ENCODE results near the gene CHD9.

DNA sequence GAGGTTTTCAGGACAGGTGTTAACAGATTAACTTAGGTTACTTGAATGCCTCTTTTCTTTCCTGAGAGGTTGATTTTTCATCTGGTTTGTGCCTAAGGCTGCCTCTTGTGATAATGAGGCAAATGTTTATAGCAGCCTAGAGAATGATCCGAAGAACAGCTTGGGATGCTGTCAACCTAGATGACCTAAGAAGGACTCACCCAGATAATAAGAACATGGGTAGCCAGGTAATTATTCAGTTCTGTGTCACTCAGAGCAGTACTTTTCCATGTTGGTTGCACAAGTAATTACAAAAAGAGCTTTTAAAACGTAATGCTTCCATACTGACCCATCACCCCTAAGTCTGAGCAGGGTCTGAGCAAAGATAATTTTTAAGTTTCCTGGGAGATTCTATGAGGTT lies 60.3 kb downstream of the CHD9 start:
- TF ChIP-seq SETDB1 (IDR thresholded peaks at IDR 0.05; ENCODE audit: insufficient read length, low read length) (no peak), CTCF (tag by site-specific recombination; IDR thresholded peaks at IDR 0.05) (no peak), ZNF670 (tag by site-specific recombination; IDR thresholded peaks at IDR 0.05; ENCODE audit: low read depth) (no peak), ZNF274 (IDR thresholded peaks at IDR 0.05; ENCODE audit: low read length) (no peak), ZNF274 (tag by site-specific recombination; IDR thresholded peaks at IDR 0.05; ENCODE audit: borderline replicate concordance) (no peak), ZNF76 (tag by site-specific recombination; IDR thresholded peaks at IDR 0.05; ENCODE audit: borderline replicate concordance, low read depth) (no peak), SP2 (tag by site-specific recombination; IDR thresholded peaks at IDR 0.05) (no peak), HOXA7 (CRISPR knock-in tag; IDR thresholded peaks at IDR 0.05; ENCODE audit: borderline replicate concordance) (no peak), ZNF707 (tag by site-specific recombination; IDR thresholded peaks at IDR 0.05) (no peak), ZSCAN18 (tag by site-specific recombination; IDR thresholded peaks at IDR 0.05) (no peak), ZNF529 (tag by site-specific recombination; IDR thresholded peaks at IDR 0.05; ENCODE audit: insufficient replicate concordance) (no peak)
- TF ChIP-seq, protein P1, sequence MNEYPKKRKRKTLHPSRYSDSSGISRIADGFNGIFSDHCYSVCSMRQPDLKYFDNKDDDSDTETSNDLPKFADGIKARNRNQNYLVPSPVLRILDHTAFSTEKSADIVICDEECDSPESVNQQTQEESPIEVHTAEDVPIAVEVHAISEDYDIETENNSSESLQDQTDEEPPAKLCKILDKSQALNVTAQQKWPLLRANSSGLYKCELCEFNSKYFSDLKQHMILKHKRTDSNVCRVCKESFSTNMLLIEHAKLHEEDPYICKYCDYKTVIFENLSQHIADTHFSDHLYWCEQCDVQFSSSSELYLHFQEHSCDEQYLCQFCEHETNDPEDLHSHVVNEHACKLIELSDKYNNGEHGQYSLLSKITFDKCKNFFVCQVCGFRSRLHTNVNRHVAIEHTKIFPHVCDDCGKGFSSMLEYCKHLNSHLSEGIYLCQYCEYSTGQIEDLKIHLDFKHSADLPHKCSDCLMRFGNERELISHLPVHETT (tag by site-specific recombination; IDR thresholded peaks at IDR 0.05) = no peak

Data from HEK293 (cell line).